HUDEP-2 (cell line): ENCODE results near the gene ZNF559.
A peak's percentile ranks its signal among the peaks of the same experiment; 100 is the strongest.

ENCODE experiments used
- DNase-seq, 76 experiments: peaks; one replicate each; lab custom pipeline; 2025; ENCODE audit not compliant: unreplicated experiment in 76 of 76; lab: John Stamatoyannopoulos, UW

Gene ZNF559

DNA sequence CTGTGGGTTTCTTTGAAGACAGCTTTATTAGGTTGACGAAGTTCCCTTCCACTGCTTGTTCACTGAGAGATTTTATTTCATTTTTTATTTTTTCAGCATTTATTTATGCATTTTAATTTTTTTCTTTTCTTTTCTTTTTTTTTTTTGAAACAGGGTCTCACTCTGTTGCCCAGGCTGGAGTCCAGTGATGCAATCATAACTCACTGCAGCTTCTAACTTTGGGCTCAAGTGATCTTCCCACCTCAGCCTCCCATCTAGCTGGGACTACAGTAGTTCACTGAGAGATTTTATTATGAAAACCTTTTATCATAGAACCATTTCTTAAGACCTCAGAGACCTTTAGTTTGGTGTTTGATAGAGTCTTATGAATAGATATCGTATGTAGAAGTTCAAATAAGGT, 28.5 kb downstream of the ZNF559 start:
- DNase-seq = no peak

DNA sequence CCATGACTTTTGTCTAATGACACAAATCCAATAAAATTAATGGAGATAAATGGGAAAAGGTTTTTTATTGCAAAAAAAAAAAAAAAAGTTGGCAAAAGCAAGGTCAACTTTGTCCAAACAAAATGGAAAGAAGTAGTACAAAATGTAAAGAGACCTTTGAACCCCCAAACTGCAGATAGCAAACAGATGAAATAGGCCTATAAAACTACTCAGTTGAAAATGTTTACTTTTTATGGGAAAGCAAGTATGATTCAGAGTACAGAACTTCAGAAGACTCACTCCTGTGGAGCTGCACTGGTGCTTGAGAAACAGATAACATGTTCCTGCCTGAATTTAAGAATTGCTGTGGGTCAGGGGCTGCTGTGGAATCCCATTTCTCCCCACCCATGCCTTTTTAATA, 29.0 kb downstream of the ZNF559 start:
- DNase-seq = no peak

DNA sequence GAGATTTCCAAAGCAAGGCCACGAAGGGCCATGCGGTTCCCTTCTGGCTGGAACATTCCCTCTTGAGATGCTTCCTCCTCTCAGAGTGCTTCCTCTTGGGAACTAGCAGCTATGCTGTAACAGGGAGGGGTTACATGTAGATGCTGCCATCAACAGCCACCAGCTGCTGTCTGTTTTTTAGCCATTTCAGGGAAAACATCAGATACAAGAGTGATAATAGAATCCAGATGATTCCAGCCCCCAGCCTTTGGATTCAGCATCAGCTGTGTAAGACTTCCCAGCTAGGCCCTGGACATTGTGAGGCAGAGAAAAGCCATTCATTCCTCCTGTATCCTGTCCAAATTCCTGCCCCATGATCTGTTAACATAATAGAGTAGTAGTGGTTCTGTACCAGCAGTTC, 30.7 kb downstream of the ZNF559 start:
- DNase-seq = no peak

DNA sequence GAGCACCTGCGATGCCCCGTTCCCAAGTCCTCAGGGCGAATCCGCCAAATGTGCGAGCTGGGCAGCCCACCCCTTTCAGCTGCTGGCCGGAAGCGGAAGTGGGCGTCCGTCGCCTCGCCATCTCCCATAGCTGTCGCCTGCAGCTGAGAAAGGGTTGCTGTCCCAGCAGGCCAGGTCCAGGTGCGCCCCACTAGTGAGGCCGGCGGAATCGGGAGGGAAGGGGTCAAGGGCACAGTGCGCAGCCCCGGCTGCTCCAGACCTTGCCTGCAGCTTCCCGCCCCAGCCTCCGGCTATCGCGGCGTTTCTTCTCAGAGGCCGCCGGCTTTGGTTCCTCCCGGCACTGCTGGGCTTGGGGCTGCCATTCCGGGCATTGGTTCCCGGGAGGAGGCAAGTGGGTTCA, 38.9 kb downstream of the ZNF559 start, which contains the start of gene ZNF177:
Gene ZNF177, plus strand, starts transcription at position 109 of the 400 bp plus-strand sequence. CDS start 15,299 bp downstream, outside the sequence.
- DNase-seq = peak in 2 of 76 experiments; percentile 2 to 6

DNA sequence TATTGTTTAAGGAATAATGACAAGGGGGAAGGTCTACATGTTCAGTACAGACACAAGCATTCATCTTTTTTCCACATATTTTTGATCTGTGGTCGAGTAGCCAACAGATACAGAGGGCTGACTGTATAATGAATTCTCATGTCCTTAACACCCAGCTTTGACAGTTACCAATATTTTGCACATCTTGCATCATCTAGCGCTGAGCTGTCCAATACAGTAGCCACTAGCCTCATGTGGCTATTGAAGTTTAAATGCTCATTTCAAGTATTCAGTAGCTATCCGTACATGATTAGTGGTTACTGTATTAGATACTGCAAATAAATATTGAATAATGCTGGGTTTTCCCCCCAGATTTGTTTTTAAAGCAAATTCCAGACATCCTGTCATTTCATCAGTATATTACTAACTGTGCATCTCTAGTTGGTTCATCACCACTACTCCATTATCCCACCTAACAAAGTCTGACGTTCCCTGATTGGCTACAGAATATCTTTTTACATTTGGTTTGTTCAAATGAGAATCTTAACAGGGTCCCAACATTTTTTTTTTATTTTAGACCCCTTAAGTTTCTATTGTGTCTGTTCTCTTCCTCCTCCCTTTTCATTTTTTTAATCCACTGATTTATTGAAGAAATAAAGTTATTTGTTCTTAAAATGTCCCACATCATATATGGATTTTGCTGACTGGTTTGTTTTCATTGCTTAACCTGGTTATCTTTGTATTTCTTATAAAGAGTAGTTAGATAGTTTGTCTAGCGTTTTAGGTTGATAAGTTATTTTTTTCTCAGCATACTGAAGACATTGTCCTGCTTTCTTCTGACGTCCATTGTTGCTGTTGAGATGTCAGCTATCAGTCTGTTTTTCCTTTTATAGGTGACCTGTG, 47.0 kb downstream of the ZNF559 start:
- DNase-seq = no peak

DNA sequence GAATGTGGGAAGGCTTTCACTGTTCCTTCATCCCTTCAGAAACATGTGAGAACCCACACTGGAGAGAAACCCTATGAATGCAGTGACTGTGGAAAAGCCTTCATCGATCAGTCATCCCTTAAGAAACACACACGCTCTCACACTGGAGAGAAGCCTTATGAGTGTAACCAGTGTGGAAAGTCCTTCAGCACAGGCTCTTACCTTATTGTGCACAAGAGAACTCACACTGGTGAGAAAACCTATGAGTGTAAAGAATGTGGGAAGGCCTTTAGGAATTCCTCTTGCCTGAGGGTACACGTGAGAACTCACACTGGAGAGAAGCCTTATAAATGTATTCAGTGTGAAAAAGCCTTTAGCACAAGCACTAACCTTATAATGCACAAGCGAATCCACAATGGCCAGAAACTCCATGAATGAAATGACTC, 57.4 kb downstream of the ZNF559 start:
- no peak for DNase-seq
